Activated B cell treated with CpG ODN at 0.5 μM for 24 hours (primary cell): ENCODE results near the gene XRN2. TPM values are rescaled to one million over a fixed set of nuclear protein-coding genes. Genes with fewer than 3 reads are reported as not detected.

ENCODE experiments used
- ATAC-seq: fragments of 200-7000 bp; cut with Tn5 transposase; one replicate; pipeline ENCODE4 v1.10.0; 2021; ENCODE audit warnings: low read depth, mild to moderate bottlenecking, moderate library complexity
- CTCF ChIA-PET: fragments of 350-600 bp; sonication (Branson Sonifier 250); formaldehyde crosslinking; loops from one replicate; lab custom pipeline; 2021; ENCODE audit warnings: antibody characterized with exemption; lab: Charles Lee
- POLR2A ChIA-PET: fragments of 350-600 bp; sonication (Branson Sonifier 250); formaldehyde crosslinking; loops from one replicate; lab custom pipeline; 2021; ENCODE audit warnings: antibody characterized with exemption; lab: Charles Lee
- DNase-seq: peaks from one replicate; pipeline ENCODE4 v3.0.0; 2022
- H3K27ac Mint-ChIP-seq: one replicate; pipeline ENCODE4 v1.8.0; 2020; ENCODE audit warnings: mixed read lengths
- H3K27me3 Mint-ChIP-seq: one replicate; pipeline ENCODE4 v1.8.0; 2021; ENCODE audit warnings: mixed read lengths
- H3K36me3 Mint-ChIP-seq: one replicate; pipeline ENCODE4 v1.8.0; 2021; ENCODE audit warnings: low read depth, mixed read lengths
- H3K4me1 Mint-ChIP-seq: one replicate; pipeline ENCODE4 v1.8.0; 2021; ENCODE audit warnings: mixed read lengths
- H3K4me3 Mint-ChIP-seq: one replicate; pipeline ENCODE4 v1.8.0; 2020; ENCODE audit warnings: mild to moderate bottlenecking, mixed read lengths
- H3K9me3 Mint-ChIP-seq: one replicate; pipeline ENCODE4 v1.8.0; 2020; ENCODE audit warnings: mixed read lengths
- CTCF ChIP-seq: fragments of 200-600 bp; IDR thresholded peaks from one replicate; pipeline ENCODE4 v1.8.0; 2022; ENCODE audit warnings: antibody characterized with exemption, mild to moderate bottlenecking
- intact Hi-C: fragments of 100-400 bp; cut with micrococcal nuclease; formaldehyde crosslinking; loops from one replicate; pipeline ENCODE4 v1.15.1; 2024
- total RNA-seq: library from RNA; stranded (reverse); gene quantifications from 2 replicates; pipeline ENCODE4 v1.2.3, GENCODE V29; 2022

Gene XRN2
- total RNA-seq, 1 donor from 2014 or later: 61.0 TPM

GRCh38 chr20:21294755-21295154 is 8.4 kb upstream of the XRN2 start:
- Mint-ChIP-seq H3K4me3 (no peak overlapping the region), H3K27ac (no peak overlapping the region), H3K27me3 (peaks cover 19% of the 10 kb centered on the region), H3K9me3 (no peaks in the 10 kb centered on the region), H3K4me1 (no peaks in the 10 kb centered on the region), H3K36me3 (no peaks in the 10 kb centered on the region)
- no peak for TF ChIP-seq CTCF
- no peak for ATAC-seq
- POLR2A ChIA-PET: no interaction called here
- CTCF ChIA-PET: no interaction called here
- intact Hi-C loops: no loop called here
- no peak for DNase-seq

- ATAC-seq (no peak), DNase-seq (no peak)
- intact Hi-C loops: loop anchor here (5.0 kb wide), 4 partner anchors 175 to 1250 kb away; partner anchors contain the start of genes CFAP61, CRNKL1, KIZ and RALGAPA2
- Mint-ChIP-seq H3K9me3 (no peaks in the 10 kb centered on the region), H3K27ac (peak overlapping the region; percentile 98), H3K36me3 (peaks cover 15% of the 10 kb centered on the region), H3K27me3 (peaks cover 6% of the 10 kb centered on the region), H3K4me1 (peaks cover 27% of the 10 kb centered on the region), H3K4me3 (peak overlapping the region; percentile 98)
- POLR2A ChIA-PET: no interaction called here
- no peak for TF ChIP-seq CTCF
- CTCF ChIA-PET: interaction anchor here (0.7 to 1.5 kb wide), 2 partner anchors 67 to 68 kb away, joined by 3 to 6 read pairs; no protein-coding TSS in a partner anchor
These were observed 1.0 kb upstream of the XRN2 start for GRCh38 chr20:21301940-21302663.

- no peak for TF ChIP-seq CTCF
- CTCF ChIA-PET: interaction anchor here (1.5 kb wide), 1 partner anchor 67 kb away, joined by 6 read pairs; no protein-coding TSS in a partner anchor
- H3K4me1 Mint-ChIP-seq: peaks cover 27% of the 10 kb centered on the region
- H3K4me3 Mint-ChIP-seq: peak overlapping the region; percentile 98
- H3K36me3 Mint-ChIP-seq: peaks cover 15% of the 10 kb centered on the region
- peaks cover 2% of the 10 kb centered on the region for H3K27me3 Mint-ChIP-seq
- intact Hi-C loops: loop anchor here (5.0 kb wide), 4 partner anchors 175 to 1250 kb away; partner anchors contain the start of genes CFAP61, CRNKL1, KIZ and RALGAPA2
- POLR2A ChIA-PET: interaction anchor here (0.6 to 0.9 kb wide), 2 partner anchors 12 to 95 kb away, joined by 3 to 6 read pairs; partner anchors contain the start of gene NKX2-4
- H3K9me3 Mint-ChIP-seq: no peaks in the 10 kb centered on the region
- no peak for ATAC-seq
- H3K27ac Mint-ChIP-seq: peak overlapping the region; percentile 98
- DNase-seq: no peak
These were observed 469 bp upstream of the XRN2 start for GRCh38 chr20:21302664-21303060.

DNA sequence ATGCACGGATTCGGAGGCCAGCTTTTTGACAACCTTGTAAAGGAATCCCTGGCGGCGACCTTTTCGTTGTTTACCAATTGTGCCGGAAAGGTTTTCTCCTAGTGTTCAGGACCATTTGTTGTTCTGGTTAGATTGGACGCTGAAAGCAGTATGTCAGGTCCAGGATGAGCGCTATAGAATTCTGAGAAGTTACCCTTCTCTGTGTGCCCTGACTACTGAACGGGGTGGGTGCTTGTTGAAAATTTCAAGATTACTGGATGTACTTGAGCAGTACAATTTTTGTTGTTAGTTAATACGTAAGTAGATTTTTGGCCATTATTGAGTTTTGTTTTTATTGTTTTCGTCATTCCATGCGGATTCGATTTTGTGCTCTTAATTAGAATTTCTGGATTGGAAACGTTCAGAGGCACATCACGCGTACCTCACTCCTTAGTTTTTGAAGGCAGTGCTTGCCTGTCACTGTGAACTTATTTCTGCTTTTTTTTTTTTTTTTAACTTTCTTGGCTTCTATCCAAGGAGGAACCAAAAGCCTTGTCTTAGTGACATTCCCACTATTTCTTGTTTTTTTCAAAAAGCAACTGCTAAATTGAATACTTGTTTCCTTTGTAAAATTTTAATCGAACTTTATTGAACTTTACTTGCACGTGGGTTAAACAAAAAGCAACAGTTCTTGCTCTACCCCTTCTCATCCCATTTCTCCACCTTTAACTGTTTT is 898 bp downstream of the XRN2 start:
- no peaks in the 10 kb centered on the region for H3K27me3 Mint-ChIP-seq
- H3K9me3 Mint-ChIP-seq: no peaks in the 10 kb centered on the region
- intact Hi-C loops: loop anchor here (5.0 kb wide), 4 partner anchors 177 to 1252 kb away; partner anchors contain the start of genes CFAP61, CRNKL1, KIZ and RALGAPA2
- DNase-seq: no peak
- ChIA-PET CTCF (interaction anchor here (1.1 to 1.5 kb wide), 2 partner anchors 69 to 444 kb away, joined by 3 to 6 read pairs; no protein-coding TSS in a partner anchor), POLR2A (interaction anchor here (0.6 kb wide), 1 partner anchor 1252 kb away, joined by 3 read pairs; the partner anchor contains the start of genes CFAP61 and CRNKL1)
- TF ChIP-seq CTCF: no peak
- peaks cover 25% of the 10 kb centered on the region for H3K36me3 Mint-ChIP-seq
- peaks cover 37% of the 10 kb centered on the region for H3K4me1 Mint-ChIP-seq
- peak; percentile 6 for ATAC-seq
- peak overlapping the region; percentile 98 for H3K4me3 Mint-ChIP-seq
- peak overlapping the region; percentile 98 for H3K27ac Mint-ChIP-seq

GRCh38 chr20:21308340-21308739 is 5.2 kb downstream of the XRN2 start:
- Mint-ChIP-seq H3K36me3 (peaks cover 41% of the 10 kb centered on the region), H3K4me3 (no peak overlapping the region), H3K27me3 (no peaks in the 10 kb centered on the region), H3K4me1 (peaks cover 65% of the 10 kb centered on the region), H3K9me3 (no peaks in the 10 kb centered on the region), H3K27ac (no peak overlapping the region)
- ChIA-PET POLR2A (no interaction called here), CTCF (no interaction called here)
- no peak for DNase-seq
- no peak for ATAC-seq
- intact Hi-C loops: no loop called here
- no peak for TF ChIP-seq CTCF
